HepG2 (cell line): ENCODE data around the gene DEFB112. TPM values are rescaled to one million over a fixed set of nuclear protein-coding genes. Genes with fewer than 3 reads are reported as not detected.

Source experiments
- HCFC1 ChIP-seq: fragments of 150-350 bp; IDR thresholded peaks from 2 replicates; pipeline ENCODE4 v1.6.1; 2014; ENCODE audit warnings: low read depth, low read length
- JDP2 ChIP-seq: sonication (generic); formaldehyde crosslinking; IDR thresholded peaks from 2 replicates; pipeline ENCODE4 v1.8.1; 2022; ENCODE audit warnings: missing genetic modification reagents, borderline replicate concordance
- KMT2A ChIP-seq: sonication (generic); formaldehyde crosslinking; IDR thresholded peaks from 2 replicates; pipeline ENCODE4 v1.4.0; 2020; ENCODE audit warnings: missing genetic modification reagents
- MXI1 ChIP-seq: IDR thresholded peaks from 3 replicates; pipeline ENCODE4 v1.6.1; 2012; ENCODE audit warnings: low read depth, low read length, inconsistent platforms, borderline replicate concordance
- NCOA2 ChIP-seq: sonication (generic); formaldehyde crosslinking; IDR thresholded peaks from 2 replicates; pipeline ENCODE4 v1.8.0; 2022; ENCODE audit warnings: inconsistent platforms
- RFXANK ChIP-seq: IDR thresholded peaks from 2 replicates; pipeline ENCODE4 v1.6.1; 2016
- SIN3A ChIP-seq: IDR thresholded peaks from 2 replicates; pipeline ENCODE4 v1.6.1; 2011; ENCODE audit warnings: low read depth, mild to moderate bottlenecking, control low read depth, low read length, borderline replicate concordance
- TBX2 ChIP-seq: sonication (generic); formaldehyde crosslinking; IDR thresholded peaks from 2 replicates; pipeline ENCODE4 v1.5.0; 2020; ENCODE audit warnings: missing genetic modification reagents, mild to moderate bottlenecking, borderline replicate concordance
- TMF1 ChIP-seq: sonication (generic); formaldehyde crosslinking; IDR thresholded peaks from 2 replicates; pipeline ENCODE4 v1.8.1; 2022; ENCODE audit warnings: low read depth, missing genetic modification reagents
- YEATS2 ChIP-seq: sonication (generic); formaldehyde crosslinking; IDR thresholded peaks from 2 replicates; pipeline ENCODE4 v1.4.0; 2020; ENCODE audit warnings: missing genetic modification reagents, borderline replicate concordance
- ZFP41 ChIP-seq: sonication (generic); formaldehyde crosslinking; IDR thresholded peaks from 2 replicates; pipeline ENCODE4 v1.4.0; 2020; ENCODE audit warnings: mild to moderate bottlenecking, missing genetic modification reagents, borderline replicate concordance
- ZNF580 ChIP-seq: IDR thresholded peaks from 2 replicates; pipeline ENCODE4 v1.6.1; 2016; ENCODE audit warnings: low read depth, borderline replicate concordance
- ZNF746 ChIP-seq: sonication (generic); formaldehyde crosslinking; IDR thresholded peaks from 2 replicates; pipeline ENCODE4 v1.8.0; 2022; ENCODE audit warnings: mild to moderate bottlenecking, missing genetic modification reagents
- ZNF800 ChIP-seq: sonication (generic); formaldehyde crosslinking; IDR thresholded peaks from 2 replicates; pipeline ENCODE4 v1.4.0; 2020; ENCODE audit warnings: missing genetic modification reagents
- ZSCAN31 ChIP-seq: sonication (generic); formaldehyde crosslinking; IDR thresholded peaks from 2 replicates; pipeline ENCODE4 v1.5.0; 2020; ENCODE audit warnings: low read depth, mild to moderate bottlenecking, missing genetic modification reagents
- polyA plus RNA-seq, 8 experiments: library from polyadenylated mRNA; depleted of rRNA in 3 of 8; stranded (reverse) in 7 of 8; unstranded in 1 of 8; fragments of >200 nt; fragmentation: Illumina TruSeq in 4 of 8; extraction: Trizol in 4 of 8; gene quantifications; 2 replicates each; pipeline versions ENCODE4 v1.2.1 to v1.2.3, GENCODE V29; 2011 to 2016; ENCODE audit warnings: low read depth in 4 of 8, missing spikeins in 1 of 8, mixed read lengths in 1 of 8; ENCODE audit not compliant: insufficient read depth in 1 of 8
- total RNA-seq, 5 experiments: library from RNA; depleted of rRNA; stranded (reverse); fragments of >200 nt; fragmentation: Illumina TruSeq; extraction: Trizol; gene quantifications; 2 replicates each; pipeline ENCODE4 v1.2.3, GENCODE V29; 2016; ENCODE audit warnings: low read depth in 1 of 5
- TF ChIP-seq, protein P1 (sequence below): IDR thresholded peaks from 2 replicates; pipeline ENCODE4 v1.4.0; 2020; ENCODE audit warnings: mild to moderate bottlenecking, missing genetic modification reagents
- TF ChIP-seq, protein P2 (sequence below): IDR thresholded peaks from 2 replicates; pipeline ENCODE4 v1.6.1; 2012; ENCODE audit warnings: inconsistent platforms
- TF ChIP-seq, protein P3 (sequence below): IDR thresholded peaks from 2 replicates; pipeline ENCODE4 v1.6.1; 2016; ENCODE audit warnings: missing biosample characterization, missing genetic modification reagents, low read depth
- TF ChIP-seq, protein P4 (sequence below): sonication (generic); formaldehyde crosslinking; IDR thresholded peaks from 2 replicates; pipeline ENCODE4 v1.9.0; 2022; ENCODE audit warnings: low read depth, missing genetic modification reagents

The DEFB112 gene
- total and polyA plus RNA-seq, 2 of the 13 experiments (the other 11 are each of a cell fraction or from before 2014, with no cell fraction given) = not detected

GRCh38 chr6:50093116-50093937, 43.6 kb upstream of the DEFB112 start (continued):
- TF ChIP-seq, protein P1, sequence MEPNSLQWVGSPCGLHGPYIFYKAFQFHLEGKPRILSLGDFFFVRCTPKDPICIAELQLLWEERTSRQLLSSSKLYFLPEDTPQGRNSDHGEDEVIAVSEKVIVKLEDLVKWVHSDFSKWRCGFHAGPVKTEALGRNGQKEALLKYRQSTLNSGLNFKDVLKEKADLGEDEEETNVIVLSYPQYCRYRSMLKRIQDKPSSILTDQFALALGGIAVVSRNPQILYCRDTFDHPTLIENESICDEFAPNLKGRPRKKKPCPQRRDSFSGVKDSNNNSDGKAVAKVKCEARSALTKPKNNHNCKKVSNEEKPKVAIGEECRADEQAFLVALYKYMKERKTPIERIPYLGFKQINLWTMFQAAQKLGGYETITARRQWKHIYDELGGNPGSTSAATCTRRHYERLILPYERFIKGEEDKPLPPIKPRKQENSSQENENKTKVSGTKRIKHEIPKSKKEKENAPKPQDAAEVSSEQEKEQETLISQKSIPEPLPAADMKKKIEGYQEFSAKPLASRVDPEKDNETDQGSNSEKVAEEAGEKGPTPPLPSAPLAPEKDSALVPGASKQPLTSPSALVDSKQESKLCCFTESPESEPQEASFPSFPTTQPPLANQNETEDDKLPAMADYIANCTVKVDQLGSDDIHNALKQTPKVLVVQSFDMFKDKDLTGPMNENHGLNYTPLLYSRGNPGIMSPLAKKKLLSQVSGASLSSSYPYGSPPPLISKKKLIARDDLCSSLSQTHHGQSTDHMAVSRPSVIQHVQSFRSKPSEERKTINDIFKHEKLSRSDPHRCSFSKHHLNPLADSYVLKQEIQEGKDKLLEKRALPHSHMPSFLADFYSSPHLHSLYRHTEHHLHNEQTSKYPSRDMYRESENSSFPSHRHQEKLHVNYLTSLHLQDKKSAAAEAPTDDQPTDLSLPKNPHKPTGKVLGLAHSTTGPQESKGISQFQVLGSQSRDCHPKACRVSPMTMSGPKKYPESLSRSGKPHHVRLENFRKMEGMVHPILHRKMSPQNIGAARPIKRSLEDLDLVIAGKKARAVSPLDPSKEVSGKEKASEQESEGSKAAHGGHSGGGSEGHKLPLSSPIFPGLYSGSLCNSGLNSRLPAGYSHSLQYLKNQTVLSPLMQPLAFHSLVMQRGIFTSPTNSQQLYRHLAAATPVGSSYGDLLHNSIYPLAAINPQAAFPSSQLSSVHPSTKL (CRISPR knock-in tag) = peak; percentile 99
- TF ChIP-seq, protein P2, sequence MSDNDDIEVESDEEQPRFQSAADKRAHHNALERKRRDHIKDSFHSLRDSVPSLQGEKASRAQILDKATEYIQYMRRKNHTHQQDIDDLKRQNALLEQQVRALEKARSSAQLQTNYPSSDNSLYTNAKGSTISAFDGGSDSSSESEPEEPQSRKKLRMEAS = peak; percentile 81
- peak; percentile 85 for TF ChIP-seq NCOA2 (CRISPR knock-in tag)
- peak; percentile 80; the same call in 1 of the 3 replicates for TF ChIP-seq MXI1
- TF ChIP-seq TBX2 (CRISPR knock-in tag) = peak; percentile 98
- TF ChIP-seq, protein P3, sequence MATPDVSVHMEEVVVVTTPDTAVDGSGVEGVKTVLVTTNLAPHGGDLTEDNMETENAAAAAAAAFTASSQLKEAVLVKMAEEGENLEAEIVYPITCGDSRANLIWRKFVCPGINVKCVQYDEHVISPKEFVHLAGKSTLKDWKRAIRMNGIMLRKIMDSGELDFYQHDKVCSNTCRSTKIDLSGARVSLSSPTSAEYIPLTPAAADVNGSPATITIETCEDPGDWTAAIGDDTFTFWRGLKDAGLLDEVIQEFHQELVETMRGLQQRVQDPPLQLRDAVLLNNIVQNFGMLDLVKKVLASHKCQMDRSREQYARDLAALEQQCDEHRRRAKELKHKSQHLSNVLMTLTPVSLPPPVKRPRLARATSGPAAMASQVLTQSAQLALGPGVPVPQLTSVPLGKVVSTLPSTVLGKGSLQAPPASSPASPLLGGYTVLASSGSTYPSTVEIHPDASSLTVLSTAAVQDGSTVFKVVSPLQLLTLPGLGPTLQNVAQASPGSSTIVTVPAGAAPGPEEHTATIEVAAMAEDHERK (CRISPR knock-in tag) = no peak
- TF ChIP-seq SIN3A = peak; percentile 88
- TF ChIP-seq ZNF800 (CRISPR knock-in tag) = 0 out of 2 replicates have a peak, but pooled peaks have one; percentile 19
- TF ChIP-seq HCFC1 = no peak
- TF ChIP-seq ZNF580 (CRISPR knock-in tag) = peak; percentile 62; the same call in 1 of the 2 replicates
- no peak for TF ChIP-seq KMT2A (CRISPR knock-in tag)
- no peak for TF ChIP-seq JDP2
- TF ChIP-seq YEATS2 (CRISPR knock-in tag) = peak; percentile 54; the same call in 1 of the 2 replicates
- TF ChIP-seq, protein P4, sequence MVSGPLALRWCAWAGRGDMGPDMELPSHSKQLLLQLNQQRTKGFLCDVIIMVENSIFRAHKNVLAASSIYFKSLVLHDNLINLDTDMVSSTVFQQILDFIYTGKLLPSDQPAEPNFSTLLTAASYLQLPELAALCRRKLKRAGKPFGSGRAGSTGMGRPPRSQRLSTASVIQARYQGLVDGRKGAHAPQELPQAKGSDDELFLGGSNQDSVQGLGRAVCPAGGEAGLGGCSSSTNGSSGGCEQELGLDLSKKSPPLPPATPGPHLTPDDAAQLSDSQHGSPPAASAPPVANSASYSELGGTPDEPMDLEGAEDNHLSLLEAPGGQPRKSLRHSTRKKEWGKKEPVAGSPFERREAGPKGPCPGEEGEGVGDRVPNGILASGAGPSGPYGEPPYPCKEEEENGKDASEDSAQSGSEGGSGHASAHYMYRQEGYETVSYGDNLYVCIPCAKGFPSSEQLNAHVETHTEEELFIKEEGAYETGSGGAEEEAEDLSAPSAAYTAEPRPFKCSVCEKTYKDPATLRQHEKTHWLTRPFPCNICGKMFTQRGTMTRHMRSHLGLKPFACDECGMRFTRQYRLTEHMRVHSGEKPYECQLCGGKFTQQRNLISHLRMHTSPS (CRISPR knock-in tag) = no peak
- no peak for TF ChIP-seq TMF1
- TF ChIP-seq RFXANK (CRISPR knock-in tag) = no peak
- TF ChIP-seq ZFP41 = peak; percentile 49; the same call in 1 of the 2 replicates
- TF ChIP-seq ZSCAN31 (CRISPR knock-in tag) = 0 out of 2 replicates have a peak, but pooled peaks have one; percentile 45
- TF ChIP-seq ZNF746 = no peak
